Measurements from ENCODE around the gene CUX1. TPM values are rescaled to one million over a fixed set of nuclear protein-coding genes. Genes with fewer than 3 reads are reported as not detected.

CUX1 gene
- total and polyA plus RNA-seq, 4 donors = 40.5 to 138 (median 69.1) TPM

DNA sequence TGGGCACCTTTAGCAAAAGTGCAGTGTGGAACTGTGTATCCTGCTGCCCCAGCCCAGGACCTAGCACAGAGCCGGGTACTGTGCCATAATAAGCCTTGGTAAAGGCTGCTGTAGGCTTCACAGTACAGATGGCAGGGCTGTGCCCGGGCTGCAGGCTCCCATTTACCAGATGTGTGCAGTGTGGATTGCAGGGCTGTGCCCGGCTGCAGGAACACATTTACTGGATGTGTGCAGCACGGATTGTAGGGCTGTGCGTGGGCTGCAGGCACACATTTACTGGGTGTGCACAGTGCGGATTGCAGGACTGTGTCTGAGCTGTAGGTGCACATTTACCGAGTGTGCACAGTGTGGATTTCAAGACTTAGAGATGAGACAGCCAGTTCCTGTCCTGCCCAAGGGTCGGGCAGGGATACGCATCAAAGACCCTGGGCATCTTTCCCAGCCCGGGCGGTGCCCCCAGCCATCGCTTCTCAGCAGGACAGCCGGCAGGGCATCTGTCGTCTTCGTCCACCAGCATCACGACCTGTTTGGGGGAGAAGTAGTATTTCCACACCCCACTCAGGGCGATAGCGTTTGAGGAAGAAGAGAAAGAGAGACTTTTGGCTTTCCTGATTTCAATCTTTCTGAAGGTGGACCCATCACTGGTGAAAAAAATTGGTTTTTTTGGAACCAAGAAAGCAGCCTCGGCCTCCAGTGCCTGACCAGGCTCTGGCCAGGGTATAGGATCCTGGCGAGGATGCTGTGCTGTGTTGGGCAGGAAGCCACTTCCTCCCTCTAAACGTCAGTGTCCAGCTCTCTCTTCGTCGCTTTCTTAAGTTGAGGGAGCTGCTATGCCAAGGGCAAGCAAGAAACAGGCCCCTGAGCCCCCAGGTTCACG lies 180.8 kb downstream of the CUX1 start:
- Histone ChIP-seq H3K9ac (ENCODE audit: insufficient read depth in 1 of 2, low read length in 2 of 2) (no peak overlapping the region), H3K27me3 (ENCODE audit: control insufficient read depth in 3 of 3, insufficient read depth in 3 of 3, low read length in 2 of 3) (no peaks in the 10 kb centered on the region), H3K9me3 (ENCODE audit: control insufficient read depth in 4 of 4, insufficient read depth in 3 of 4, low read length in 3 of 4) (no peaks in the 10 kb centered on the region), H3K36me3 (ENCODE audit: control insufficient read depth in 4 of 4, insufficient read depth in 4 of 4, low read length in 4 of 4) (no peaks in the 10 kb centered on the region), H3K4me3 (no peak overlapping the region), H3K27ac (ENCODE audit: low read depth in 1 of 2, low read length in 1 of 2) (no peak overlapping the region), H3K4me1 (ENCODE audit: control insufficient read depth in 5 of 5, insufficient read depth in 5 of 5, low read length in 5 of 5) (peaks cover 0 to 4% (median 0%) of the 10 kb centered on the region in 5 donors)
- TF ChIP-seq, protein P1, sequence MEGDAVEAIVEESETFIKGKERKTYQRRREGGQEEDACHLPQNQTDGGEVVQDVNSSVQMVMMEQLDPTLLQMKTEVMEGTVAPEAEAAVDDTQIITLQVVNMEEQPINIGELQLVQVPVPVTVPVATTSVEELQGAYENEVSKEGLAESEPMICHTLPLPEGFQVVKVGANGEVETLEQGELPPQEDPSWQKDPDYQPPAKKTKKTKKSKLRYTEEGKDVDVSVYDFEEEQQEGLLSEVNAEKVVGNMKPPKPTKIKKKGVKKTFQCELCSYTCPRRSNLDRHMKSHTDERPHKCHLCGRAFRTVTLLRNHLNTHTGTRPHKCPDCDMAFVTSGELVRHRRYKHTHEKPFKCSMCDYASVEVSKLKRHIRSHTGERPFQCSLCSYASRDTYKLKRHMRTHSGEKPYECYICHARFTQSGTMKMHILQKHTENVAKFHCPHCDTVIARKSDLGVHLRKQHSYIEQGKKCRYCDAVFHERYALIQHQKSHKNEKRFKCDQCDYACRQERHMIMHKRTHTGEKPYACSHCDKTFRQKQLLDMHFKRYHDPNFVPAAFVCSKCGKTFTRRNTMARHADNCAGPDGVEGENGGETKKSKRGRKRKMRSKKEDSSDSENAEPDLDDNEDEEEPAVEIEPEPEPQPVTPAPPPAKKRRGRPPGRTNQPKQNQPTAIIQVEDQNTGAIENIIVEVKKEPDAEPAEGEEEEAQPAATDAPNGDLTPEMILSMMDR (IDR thresholded peaks at IDR 0.05; ENCODE audit: control extremely low read depth, extremely low read depth) = no peak
- 63 to 77% methylated on average over 24 of the region's 24 CpGs for WGBS, 2 donors
- ATAC-seq (ENCODE audit: insufficient read depth, low FRiP score) (no peak), DNase-seq (peak in 1 of 3 donors; percentile 21)

DNA sequence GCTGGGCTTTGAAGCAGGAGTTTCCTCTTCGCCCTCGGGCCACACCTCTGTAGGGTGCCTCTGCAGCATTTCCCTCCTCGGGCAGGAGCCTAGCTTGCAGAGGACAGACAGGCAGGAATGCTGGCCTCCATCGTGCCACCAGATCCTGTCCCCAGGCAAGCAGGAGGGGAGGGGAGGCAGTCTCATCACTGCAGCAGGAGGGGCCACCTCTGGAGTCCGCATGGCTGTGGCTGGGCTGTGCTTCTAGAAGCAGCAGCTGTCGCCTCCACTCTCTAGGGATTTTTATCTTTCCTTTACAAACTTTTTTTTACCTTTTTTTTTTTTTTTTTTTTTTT lies 181.4 kb downstream of the CUX1 start:
- no peak overlapping the region for H3K27ac ChIP-seq (ENCODE audit: low read depth in 1 of 2, low read length in 1 of 2)
- 43 to 47% methylated on average over 6 of the region's 6 CpGs for WGBS, 2 donors
- DNase-seq = no peak
- TF ChIP-seq, protein P1 (IDR thresholded peaks at IDR 0.05; ENCODE audit: control extremely low read depth, extremely low read depth) = no peak
- H3K9me3 ChIP-seq (ENCODE audit: control insufficient read depth in 4 of 4, insufficient read depth in 3 of 4, low read length in 3 of 4) = no peaks in the 10 kb centered on the region
- H3K36me3 ChIP-seq (ENCODE audit: control insufficient read depth in 4 of 4, insufficient read depth in 4 of 4, low read length in 4 of 4) = no peaks in the 10 kb centered on the region
- no peaks in the 10 kb centered on the region for H3K27me3 ChIP-seq (ENCODE audit: control insufficient read depth in 3 of 3, insufficient read depth in 3 of 3, low read length in 2 of 3)
- no peak overlapping the region for H3K9ac ChIP-seq (ENCODE audit: insufficient read depth in 1 of 2, low read length in 2 of 2)
- peaks cover 0 to 4% (median 0%) of the 10 kb centered on the region in 5 donors for H3K4me1 ChIP-seq (ENCODE audit: control insufficient read depth in 5 of 5, insufficient read depth in 5 of 5, low read length in 5 of 5)
- no peak for ATAC-seq (ENCODE audit: insufficient read depth, low FRiP score)
- H3K4me3 ChIP-seq = no peak overlapping the region

DNA sequence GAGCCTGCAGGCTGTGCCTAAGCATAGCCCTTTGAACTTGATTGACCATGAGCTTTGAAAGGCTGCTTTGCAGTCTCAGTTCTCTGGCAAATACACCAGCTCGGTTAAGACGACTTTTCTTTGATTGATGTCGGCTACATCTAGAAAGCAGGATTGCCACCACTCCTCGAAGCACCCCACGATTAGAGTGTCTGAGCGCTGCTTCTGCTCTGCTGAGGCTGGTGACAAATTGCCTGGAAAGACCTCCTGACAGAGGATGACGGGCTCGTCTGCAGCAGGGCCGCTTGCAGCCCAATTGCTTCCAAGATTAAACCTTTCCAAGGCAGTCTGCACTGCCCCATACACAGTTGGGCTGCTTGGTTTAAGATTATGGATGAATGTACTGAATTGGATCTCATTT lies 182.0 kb downstream of the CUX1 start:
- H3K27ac ChIP-seq (ENCODE audit: low read depth in 1 of 2, low read length in 1 of 2) = no peak overlapping the region
- no peaks in the 10 kb centered on the region for H3K27me3 ChIP-seq (ENCODE audit: control insufficient read depth in 3 of 3, insufficient read depth in 3 of 3, low read length in 2 of 3)
- H3K4me3 ChIP-seq = no peak overlapping the region
- no peak for ATAC-seq (ENCODE audit: insufficient read depth, low FRiP score)
- TF ChIP-seq, protein P1 (IDR thresholded peaks at IDR 0.05; ENCODE audit: control extremely low read depth, extremely low read depth) = no peak
- H3K9ac ChIP-seq (ENCODE audit: insufficient read depth in 1 of 2, low read length in 2 of 2) = no peak overlapping the region
- H3K4me1 ChIP-seq (ENCODE audit: control insufficient read depth in 5 of 5, insufficient read depth in 5 of 5, low read length in 5 of 5) = peaks cover 0 to 4% (median 2%) of the 10 kb centered on the region in 5 donors
- WGBS, 2 donors = 91 to 93% methylated on average over 9 of the region's 9 CpGs
- H3K9me3 ChIP-seq (ENCODE audit: control insufficient read depth in 4 of 4, insufficient read depth in 3 of 4, low read length in 3 of 4) = no peaks in the 10 kb centered on the region
- no peak for DNase-seq
- no peaks in the 10 kb centered on the region for H3K36me3 ChIP-seq (ENCODE audit: control insufficient read depth in 4 of 4, insufficient read depth in 4 of 4, low read length in 4 of 4)
